IMR-90 (cell line): ENCODE results near the gene AGPAT3. TPM values are rescaled to one million over a fixed set of nuclear protein-coding genes. Genes with fewer than 3 reads are reported as not detected.

Experiments used
- CEBPB ChIP-seq: IDR thresholded peaks from 2 replicates; pipeline ENCODE4 v1.6.1; 2012; ENCODE audit warnings: low read depth, low read length, improper control_type of control experiment
- CHD1 ChIP-seq: IDR thresholded peaks from 2 replicates; pipeline ENCODE4 v1.6.1; 2012; ENCODE audit warnings: low read depth, low read length, improper control_type of control experiment
- RAD21 ChIP-seq: IDR thresholded peaks from 2 replicates; pipeline ENCODE4 v1.6.1; 2012; ENCODE audit warnings: low read length, improper control_type of control experiment
- polyA plus RNA-seq, 3 experiments: library from polyadenylated mRNA; depleted of rRNA; stranded (reverse); fragments of >200 nt; gene quantifications; 2 replicates each; pipeline ENCODE4 v1.2.3, GENCODE V29; 2012; ENCODE audit warnings: low replicate concordance in 1 of 3
- total RNA-seq: library from RNA; depleted of rRNA; stranded (reverse); fragments of >200 nt; gene quantifications from 2 replicates; pipeline ENCODE4 v1.2.3, GENCODE V29; 2012

Gene AGPAT3
- total and polyA plus RNA-seq, 2 of the 4 experiments (the other 2 are of a cell fraction): 27.1 to 38.7 TPM

GRCh38 chr21:44011579-44012473 is 146.8 kb downstream of the AGPAT3 start, which contains the start of gene TRAPPC10 (continued):
- TF ChIP-seq RAD21: no peak
- TF ChIP-seq CEBPB: no peak
- TF ChIP-seq CHD1: no peak
